GM21526 (cell line): Measurements from ENCODE around the gene GRIA1.

ENCODE experiments used
- ATAC-seq: cut with Tn5 transposase; IDR thresholded peaks from one replicate; pipeline ENCODE4 v1.9.1; 2021; ENCODE audit warnings: moderate library complexity; ENCODE audit not compliant: unreplicated experiment, low FRiP score

GRIA1 gene

DNA sequence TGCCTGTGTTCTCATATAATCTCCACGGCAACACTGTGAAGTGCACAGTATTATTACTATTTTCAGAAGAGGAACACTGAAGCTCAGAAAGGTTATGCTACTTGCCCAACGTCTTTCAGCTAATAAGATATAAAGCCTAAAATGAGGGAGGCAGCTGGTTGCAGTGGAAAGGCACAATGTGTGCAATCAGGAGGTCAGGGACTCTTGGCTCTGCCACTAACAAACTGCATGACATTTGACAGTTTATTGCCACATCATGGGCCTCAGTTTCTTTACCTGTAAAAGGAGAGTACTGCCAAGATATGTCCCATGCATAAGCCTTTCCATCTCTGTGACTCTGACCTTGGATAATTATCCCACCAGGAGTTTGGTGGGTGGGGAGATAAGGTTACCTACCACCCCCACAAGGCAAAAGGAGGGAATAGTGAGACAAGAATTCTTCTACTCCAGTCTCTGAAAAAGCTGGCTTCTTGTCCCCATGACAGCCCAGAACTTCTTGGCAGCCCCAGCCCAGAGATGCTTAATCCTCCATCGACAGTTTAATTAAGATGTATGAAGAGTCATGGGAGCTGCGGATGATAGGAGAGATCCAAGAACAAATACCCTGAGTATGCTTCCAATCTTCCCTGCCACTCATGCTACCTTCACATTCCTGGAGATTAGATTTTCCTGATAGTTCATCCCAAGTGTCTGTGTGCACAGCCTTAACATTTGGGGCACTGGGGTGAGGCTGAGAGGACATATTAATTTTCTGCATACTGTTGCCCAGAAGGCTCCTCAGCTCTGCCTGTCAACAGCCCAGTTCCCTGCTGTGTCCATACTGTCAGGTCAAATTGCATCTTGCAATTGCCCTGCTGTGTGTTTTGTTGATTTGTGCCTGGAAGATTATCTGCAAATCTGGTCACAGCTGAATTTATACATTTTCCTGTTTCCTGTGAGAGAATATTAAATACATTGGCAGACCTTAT lies 277.0 kb downstream of the GRIA1 start:
- no peak for ATAC-seq

DNA sequence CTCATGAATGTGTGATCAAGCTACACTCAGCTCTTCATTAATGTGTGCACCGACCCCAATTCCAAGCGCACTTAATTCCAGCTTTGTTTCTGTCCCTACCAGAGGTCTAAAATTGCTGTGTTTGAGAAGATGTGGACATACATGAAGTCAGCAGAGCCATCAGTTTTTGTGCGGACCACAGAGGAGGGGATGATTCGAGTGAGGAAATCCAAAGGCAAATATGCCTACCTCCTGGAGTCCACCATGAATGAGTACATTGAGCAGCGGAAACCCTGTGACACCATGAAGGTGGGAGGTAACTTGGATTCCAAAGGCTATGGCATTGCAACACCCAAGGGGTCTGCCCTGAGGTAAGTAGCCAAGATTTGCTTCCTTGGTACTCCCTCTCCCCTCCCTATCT lies 279.6 kb downstream of the GRIA1 start:
- ATAC-seq, result no peak

DNA sequence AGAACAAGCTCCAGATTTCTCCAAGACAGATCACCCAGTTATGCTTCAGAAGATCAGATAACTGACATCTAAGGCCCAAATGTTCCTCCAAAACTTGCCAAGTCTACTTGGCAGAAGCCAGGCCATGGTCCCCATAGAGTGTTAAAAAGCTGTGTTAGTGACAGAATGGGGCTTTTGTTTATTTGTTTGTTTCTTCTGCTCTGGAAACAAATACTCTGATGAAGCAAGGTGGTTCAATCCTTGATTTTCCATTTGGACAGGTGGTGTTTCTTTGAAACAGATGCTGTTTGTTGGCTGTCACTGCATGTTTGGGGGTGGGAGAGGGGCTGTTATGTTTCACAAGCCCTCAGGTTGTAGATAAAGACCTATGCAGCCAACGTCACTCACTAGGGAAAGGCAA lies 284.2 kb downstream of the GRIA1 start:
- no peak for ATAC-seq

DNA sequence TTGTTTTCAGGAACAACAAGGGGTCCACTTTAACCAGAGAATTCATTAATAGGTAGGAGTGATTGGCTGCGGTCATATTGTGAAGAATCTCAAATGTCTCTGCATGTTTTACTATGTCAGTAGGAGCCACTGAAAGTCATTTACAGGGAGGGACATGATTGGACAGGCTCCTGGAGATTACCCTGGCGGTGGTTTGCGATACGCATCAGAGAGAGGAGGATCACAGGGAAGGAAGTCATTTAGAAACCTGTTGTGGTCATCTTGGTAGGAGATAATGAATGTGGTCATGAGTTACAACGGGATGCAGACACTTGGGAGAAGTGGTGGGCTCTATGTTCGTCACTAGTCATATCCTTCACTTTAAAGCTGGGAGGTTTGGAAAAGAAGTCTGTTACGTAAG lies 285.5 kb downstream of the GRIA1 start:
- no peak for ATAC-seq

DNA sequence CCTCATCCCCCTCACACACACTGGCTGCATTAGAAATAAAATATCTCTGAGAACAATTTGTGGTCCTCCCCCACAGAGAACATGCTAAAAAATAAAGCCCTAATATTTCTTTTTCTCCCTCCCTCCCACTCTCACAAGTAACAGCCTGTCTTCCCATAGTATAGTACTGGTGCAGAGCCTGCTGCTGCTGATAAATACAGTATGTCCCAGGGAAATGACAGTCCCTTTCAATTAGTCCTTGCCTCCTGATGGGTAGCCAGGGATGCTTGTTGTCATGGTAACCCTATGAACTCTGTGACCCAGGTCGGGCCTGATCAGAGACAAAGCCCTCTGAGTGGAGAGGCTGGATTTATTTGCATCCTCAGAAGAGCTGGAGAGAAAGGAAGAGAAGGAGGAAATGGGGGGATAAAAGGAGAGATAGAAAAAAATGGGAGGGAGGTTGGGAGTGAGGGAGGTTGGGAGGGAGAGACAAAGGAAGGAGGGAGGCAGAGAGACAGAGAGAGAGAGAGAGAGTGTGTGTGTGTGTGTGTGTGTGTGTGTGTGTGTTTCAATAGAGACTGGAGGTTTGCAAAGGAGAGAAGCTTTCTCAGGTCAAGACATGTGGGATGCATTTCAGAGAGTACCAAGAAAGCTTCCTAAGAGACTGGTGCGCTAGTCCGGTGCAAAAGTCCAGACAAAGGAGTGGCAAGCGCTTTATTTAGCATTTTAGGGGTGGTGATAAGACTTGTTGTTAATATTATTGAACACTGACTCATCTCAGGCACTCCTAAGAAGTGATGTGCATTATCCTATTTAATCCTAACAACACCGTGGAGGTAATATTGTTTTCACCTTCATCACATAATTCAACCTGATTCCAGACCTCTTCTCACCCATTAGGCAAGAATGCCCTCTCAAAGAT lies 287.5 kb downstream of the GRIA1 start:
- no peak for ATAC-seq

DNA sequence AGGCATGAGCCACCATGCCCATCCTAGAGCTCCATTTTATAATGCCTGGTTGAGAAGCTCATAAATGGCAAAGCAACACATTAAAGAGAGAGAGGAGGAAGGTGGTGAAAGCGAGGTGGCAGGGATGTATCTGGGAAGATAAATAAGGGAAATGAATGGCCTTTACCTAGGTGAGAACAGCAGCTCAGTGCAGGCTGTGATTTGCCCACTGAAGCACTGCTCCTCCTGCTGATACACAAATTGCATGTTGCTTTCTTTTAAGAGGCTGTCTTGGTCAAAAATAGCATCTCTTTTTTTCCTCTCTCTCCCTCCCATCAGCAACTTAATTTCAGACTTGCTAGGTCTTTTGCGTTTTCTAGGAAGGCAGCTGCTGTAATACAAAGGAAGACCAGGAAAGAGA lies 289.4 kb downstream of the GRIA1 start:
- ATAC-seq, result no peak

DNA sequence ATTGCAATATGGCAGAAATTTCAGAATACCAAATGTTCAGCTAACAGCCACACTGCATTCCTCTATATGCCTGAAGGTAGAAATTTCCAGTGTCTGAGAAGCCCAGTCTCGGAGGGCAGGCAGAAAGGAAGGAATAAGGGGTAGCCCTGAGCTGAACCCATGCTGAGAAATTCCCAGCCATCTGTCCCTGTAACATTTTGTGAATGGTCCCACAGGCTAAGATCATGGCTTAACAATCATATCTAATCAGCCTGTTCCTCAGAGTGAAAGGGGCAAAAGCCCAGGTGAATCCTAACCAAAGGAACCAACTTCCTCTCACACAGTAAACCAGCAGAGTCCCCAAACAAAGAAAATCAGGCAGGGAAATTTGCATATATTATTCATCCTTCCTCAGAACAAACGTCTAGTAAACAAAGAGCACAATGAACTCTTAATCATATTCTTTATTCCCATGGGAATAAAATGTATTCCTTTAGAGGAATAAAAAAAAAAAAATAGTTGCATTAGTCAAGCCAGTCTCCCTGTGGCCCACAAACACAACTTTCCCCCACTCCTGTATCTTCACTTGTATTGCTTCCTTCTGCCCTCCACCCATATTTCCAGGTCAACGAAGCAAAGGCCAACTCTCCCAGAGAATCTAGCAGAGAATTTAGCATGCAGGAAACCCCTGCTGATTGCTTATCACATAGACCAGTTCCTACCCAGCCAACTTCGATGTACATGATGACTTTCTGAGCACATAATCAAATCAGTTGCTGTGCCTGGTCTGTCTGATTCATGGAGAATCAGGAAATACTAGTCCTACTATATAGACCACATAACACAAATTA lies 290.6 kb downstream of the GRIA1 start:
- no peak for ATAC-seq

DNA sequence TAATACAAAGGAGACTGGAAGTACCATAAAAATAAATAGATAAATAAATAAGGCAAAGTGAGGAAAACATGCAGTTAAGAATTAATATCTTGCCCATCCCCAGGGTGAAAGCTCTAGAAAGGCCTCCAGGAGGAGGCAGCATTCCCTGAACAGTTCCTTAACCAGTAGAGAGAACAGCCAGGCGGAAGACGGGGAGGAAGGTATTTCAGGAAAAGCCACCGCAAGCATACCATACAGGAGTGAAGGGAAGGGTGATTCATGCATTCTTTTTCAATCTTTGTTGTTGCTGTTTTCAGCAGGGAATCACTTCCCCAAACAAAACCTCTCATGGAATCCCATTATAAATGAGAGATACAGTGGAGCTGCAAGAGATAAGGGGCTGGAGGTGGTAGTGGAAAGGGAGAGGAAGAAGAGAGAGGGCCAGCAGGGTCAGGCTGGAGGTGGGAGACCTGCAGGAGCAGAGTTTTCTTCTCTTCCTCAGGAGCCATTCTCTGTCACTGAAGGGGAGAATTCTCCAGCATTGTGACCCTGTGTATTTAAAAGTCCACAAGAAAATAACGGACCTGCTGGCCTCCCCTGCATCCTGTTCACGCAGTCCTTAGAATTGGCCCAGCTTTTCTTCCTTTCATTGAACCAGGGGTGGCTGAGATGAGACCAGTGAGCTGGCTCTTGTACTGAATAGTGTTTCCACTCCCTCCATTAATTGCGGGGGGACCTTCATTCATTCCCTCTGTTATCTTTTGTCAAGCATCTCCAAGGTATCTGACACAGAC lies 292.3 kb downstream of the GRIA1 start:
- ATAC-seq, result no peak

DNA sequence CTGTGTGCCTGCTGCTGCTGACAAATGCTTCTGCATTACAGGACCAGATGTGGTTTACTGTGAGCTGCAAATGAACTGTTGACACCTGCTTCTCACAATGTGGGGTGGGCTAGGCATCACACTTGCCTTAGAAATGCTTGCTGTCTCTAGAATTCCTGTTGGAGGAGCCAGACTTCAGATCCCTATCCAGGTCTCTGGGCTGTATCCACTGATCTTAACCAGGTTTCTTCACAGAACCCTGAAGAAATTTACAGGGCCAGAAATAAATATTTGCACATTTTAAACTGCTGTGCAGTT lies 292.8 kb downstream of the GRIA1 start:
- ATAC-seq, result no peak

DNA sequence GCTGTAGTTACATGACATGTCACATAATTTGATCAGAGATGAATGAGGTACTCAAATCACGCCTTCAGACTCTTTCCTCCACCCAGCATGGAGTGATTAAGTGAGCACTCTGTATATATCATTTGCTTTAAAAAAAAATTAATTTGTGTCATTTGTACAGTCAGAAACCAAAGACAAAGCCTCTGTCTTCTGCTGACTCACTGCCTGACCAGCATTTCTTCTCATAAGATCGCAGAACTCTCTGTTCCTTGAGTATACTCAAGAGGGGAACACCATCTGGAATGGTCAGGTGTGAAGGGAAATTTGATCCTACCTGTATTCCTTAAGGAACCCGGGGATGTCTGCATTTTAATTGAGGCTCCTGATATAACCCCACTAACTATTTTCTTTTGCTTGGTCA lies 293.8 kb downstream of the GRIA1 start:
- ATAC-seq, result no peak

DNA sequence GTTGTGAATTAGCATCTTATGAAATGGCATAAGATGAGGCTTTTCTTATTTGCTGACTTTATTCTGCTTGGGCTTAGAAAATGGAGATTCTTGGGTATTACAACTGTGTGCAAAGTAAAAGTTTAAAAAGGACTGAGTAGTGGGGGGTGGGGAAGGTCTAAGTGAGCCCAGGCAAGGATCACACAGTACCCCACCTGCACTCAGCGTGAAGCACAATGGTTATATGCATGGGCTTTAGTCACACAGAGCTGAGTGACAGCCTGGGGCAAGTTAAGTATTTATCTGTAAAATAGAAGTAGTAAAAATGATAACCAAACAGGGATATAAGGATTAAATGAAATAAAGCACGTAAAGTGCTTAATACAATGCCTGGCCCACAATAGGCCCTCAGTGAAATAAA lies 300.9 kb downstream of the GRIA1 start:
- ATAC-seq, result no peak

DNA sequence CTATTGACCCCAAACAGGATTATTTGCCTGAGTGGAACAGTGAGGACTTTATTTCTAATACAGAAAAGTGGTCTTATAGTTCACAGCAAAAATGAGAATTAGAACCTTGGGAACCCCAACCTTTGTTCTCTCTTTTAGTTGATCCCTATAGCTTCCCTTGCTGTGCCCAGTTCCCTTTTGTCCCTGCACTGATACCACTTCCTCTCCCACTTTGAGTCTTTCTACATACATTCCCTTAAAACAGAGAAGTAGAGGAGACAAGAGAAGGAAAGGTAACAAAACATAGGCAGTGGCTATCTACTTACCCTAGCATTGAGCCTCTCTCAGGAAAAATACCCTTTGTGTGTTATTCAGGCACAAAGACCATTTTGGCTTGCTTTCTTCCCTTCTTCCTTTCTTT lies 301.8 kb downstream of the GRIA1 start:
- ATAC-seq, result no peak

DNA sequence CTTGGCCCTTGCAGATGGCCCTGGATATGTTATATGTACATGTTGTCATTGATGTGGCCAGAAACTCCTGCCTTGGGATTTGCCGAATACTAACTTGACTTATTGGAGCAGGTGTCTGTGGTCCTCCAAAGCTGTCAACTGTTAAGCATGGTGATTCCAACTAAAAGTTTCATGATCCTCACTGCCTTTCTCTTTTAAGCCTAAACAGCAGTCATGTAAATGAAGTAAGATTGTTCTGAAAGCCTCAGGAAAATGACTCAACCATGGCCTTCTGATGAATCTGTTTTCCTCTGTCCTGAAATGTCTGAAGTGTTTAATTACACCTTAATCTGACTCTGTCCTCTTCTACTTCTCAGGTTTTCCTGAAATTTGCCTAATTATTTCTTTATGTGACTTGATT lies 303.2 kb downstream of the GRIA1 start:
- ATAC-seq, result no peak

DNA sequence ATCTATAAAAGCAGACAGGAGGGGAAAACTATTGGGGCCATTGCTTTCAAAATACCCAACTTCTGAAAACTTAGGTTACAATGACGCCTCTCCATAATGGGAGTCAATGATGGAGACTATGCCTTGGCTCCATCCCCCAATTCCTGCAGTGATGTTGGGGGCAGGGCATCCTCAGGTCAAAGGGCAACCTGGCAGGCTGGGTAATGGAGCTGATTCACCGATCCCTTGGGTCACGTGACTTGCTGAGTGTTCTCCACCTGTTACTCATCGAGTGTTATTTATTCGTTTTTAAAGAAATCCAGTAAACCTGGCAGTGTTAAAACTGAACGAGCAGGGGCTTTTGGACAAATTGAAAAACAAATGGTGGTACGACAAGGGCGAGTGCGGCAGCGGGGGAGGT lies 303.9 kb downstream of the GRIA1 start:
- ATAC-seq, result no peak

DNA sequence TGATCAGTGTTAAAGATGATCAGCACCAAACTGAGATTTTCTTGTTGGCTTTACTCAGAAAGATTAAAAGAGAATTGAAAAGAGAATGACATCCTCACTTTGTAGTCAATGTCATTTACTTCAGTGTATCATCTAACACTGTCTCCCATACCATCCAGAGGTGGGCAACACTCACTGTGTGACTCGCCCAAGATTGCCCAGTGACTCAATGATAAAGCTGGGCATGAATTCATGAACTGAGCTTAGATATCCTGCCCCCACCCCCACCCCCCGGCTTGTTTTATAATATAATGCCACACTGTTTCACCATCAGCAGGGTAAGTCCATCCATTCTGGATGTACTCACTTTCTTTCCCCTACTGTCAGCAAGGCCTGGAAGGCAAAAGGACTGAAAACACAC lies 306.1 kb downstream of the GRIA1 start:
- ATAC-seq, result no peak

DNA sequence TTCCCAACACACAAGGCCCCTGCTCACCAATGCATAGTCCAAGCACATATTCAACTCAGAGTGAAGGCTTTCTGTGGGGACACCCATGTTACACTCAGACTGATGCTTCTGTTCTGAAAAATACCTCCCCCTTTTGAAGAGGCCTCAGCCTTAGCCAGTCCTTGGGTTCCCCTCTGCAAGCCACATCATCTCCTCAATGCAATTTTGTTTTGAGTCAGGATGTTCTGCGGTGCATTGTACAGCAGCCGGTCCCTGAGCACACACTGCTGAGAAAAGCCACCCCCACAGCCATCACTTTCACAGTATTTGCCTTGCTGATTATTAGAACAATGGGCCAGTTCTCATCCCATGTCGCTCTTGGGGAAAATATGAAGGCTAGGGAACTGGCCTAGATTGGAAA lies 307.0 kb downstream of the GRIA1 start:
- peak; percentile 95 for ATAC-seq

DNA sequence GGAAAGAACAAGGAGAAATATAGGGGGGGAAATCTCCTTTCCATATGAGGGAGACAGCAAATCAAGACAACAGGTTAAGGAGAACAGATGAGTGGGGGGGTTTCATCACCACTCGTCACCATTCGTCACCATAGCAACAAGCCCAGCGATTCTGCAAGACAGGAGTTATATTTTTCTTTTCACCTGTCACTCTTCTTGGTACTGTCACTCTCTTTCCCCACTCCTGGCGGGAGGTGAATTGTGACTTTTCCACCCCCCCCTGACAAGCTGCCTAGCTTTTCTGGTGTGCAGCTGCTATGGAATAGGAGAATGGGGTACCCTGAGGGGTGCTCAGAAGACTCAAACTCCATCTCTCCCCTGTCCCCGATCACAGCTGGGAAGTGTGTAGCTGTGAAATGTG lies 308.4 kb downstream of the GRIA1 start:
- no peak for ATAC-seq

DNA sequence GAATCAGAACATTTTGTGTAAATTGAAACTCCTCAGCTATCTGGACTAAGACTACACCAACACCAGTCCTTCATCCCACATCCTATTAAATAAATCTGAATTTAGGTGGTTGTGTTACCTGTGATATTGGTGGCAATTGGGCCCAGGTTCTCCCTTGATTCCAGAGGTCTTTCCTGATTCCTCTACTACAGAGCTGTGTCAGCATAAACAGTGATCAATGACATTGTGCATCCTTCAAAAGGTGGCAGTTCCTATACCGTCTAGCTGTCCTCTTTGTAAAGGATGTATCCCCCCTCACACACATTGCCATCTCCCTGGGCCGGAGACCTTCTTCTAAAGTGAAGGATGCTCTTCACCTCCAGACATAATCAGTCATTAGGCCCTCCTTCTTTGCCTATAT lies 309.0 kb downstream of the GRIA1 start:
- no peak for ATAC-seq

DNA sequence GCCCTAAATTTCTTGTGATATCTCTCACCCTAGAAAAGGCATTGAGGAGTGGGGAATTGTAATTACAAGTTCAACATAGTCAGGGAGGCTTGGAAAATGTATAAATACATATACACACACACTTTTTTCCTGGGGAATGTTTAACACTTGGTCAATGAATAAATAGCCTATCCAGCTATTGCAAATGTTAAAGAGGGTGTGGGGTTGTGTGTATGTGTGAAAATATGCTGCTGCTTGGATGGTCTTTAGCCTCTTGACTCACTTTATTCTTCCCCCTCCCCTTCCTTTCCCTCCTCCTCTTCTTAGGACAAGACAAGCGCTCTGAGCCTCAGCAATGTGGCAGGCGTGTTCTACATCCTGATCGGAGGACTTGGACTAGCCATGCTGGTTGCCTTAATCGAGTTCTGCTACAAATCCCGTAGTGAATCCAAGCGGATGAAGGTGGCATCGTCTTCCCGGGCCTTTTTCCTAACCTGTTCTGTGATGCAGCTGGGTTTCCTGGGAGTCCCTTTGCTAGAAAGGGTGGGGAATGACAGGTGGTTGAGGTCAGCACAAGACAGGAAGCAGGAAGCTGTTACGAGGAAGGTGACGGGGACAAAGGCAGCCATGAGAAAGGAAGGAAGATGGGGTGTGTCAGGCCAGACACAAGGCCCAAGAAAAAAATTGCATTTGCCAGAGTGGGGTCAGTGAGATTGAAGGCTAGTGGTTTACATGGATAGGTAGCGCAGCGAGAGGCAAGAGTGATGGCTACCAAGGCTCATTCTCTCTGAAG lies 311.8 kb downstream of the GRIA1 start:
- no peak for ATAC-seq
